Endometrial microvascular endothelial cells (primary cell): Measurements from ENCODE around the gene SHE. TPM values are rescaled to one million over a fixed set of nuclear protein-coding genes. Genes with fewer than 3 reads are reported as not detected.

ENCODE experiments used
- in situ Hi-C: cut with HindIII; loops from 2 replicates; pipeline ENCODE4 v1.10.0; 2017; ENCODE audit warnings: low sequenced_read_pairs, low pct_unique_long_range_greater_than_20kb; ENCODE audit errors: inconsistent ontology term
- total RNA-seq: library from RNA; depleted of rRNA; stranded (reverse); fragments of >200 nt; gene quantifications from one replicate; pipeline ENCODE4 v1.2.3, GENCODE V29; 2015; ENCODE audit errors: inconsistent ontology term

The SHE gene
- total RNA-seq, 1 donor from 2014 or later: 24.9 TPM

GRCh38 chr1:154431586-154432373 is 70.4 kb downstream of the SHE start:
- in situ Hi-C loops: no loop called here

GRCh38 chr1:154430903-154431302 is 71.3 kb downstream of the SHE start:
- in situ Hi-C loops: no loop called here

DNA sequence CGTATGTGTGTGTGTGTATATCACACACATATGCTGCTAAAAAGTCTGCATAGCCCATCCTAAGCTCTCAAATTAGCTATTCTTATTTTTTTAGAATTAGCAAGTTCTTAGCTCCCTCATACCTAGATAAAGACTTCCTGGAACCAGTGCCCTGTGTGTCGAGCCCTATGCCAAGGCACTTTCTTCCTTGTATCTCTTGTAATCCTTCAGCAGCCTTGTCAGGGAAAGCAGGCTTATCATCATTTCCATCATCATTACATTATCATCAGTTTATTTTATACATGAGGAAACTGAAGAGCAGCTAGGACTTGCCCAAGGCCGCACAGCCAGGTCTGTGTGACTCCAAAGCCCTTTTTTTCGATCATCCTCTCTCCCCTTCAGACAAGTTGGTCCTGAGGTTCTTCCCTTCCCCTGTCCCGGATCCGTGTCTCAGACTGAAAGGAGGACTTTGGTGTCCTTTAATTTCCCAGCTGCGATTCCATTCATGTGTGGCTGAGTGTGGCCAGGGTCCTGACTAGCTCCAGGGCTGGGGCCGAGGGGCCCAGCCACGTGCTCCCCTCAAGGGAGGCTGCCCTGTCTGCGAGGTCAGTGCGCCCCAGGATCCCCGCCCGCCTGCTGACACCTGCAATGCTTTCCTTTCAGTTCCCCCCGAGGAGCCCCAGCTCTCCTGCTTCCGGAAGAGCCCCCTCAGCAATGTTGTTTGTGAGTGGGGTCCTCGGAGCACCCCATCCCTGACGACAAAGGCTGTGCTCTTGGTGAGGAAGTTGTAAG is 72.2 kb downstream of the SHE start:
- in situ Hi-C loops: no loop called here

Other genes starting within 250 kb of the SHE start
- gene HAX1, start 229.8 kb downstream of the SHE start, total RNA-seq: 136 TPM
- not detected for gene AQP10, start 181.3 kb downstream of the SHE start, total RNA-seq
- 41.0 TPM for gene ATP8B2, start 176.9 kb downstream of the SHE start, total RNA-seq
- 8.5 TPM for gene IL6R, start 97.1 kb downstream of the SHE start, total RNA-seq
- 2.8 TPM for gene TDRD10, start 193 bp downstream of the SHE start, total RNA-seq
- gene UBE2Q1, start 56.2 kb upstream of the SHE start, total RNA-seq: 34.8 TPM
- gene CHRNB2, start 65.4 kb upstream of the SHE start, total RNA-seq: not detected
- 107 TPM for gene ADAR, start 105.8 kb upstream of the SHE start, total RNA-seq